HG03066 (cell line): ENCODE results near the gene TPPP.
"Not testable (repeated sequence)": the region's sequence is repeated elsewhere in the genome, so short reads cannot be mapped to it uniquely, and the experiment has no call there.

Experiments used
- ATAC-seq: cut with Tn5 transposase; IDR thresholded peaks from one replicate; pipeline ENCODE4 v1.9.1; 2021; ENCODE audit warnings: low read depth; ENCODE audit not compliant: unreplicated experiment

The TPPP gene

GRCh38 chr5:693271-694041 lies at the start of gene TPPP:
TSS of gene TPPP (minus strand) at chr5:693352. CDS start at chr5:678060, 15,292 bp downstream.
- peak; percentile 71 for ATAC-seq

- ATAC-seq: not testable (repeated sequence)
These were observed 49.1 kb upstream of the TPPP start for GRCh38 chr5:742276-742675.

- ATAC-seq: not testable (repeated sequence)
These were observed 41.0 kb upstream of the TPPP start for GRCh38 chr5:734145-734544.

GRCh38 chr5:732754-733454 lies 39.8 kb upstream of the TPPP start:
- ATAC-seq: not testable (repeated sequence)

- not testable (repeated sequence) for ATAC-seq
These were observed 36.1 kb upstream of the TPPP start for GRCh38 chr5:729225-729624.

- not testable (repeated sequence) for ATAC-seq
These were observed 33.9 kb upstream of the TPPP start for GRCh38 chr5:727087-727486.

- ATAC-seq: not testable (repeated sequence)
These were observed 30.7 kb upstream of the TPPP start for GRCh38 chr5:723865-724264.

GRCh38 chr5:723309-723708 lies 30.2 kb upstream of the TPPP start:
- ATAC-seq: not testable (repeated sequence)

- not testable (repeated sequence) for ATAC-seq
These were observed 26.2 kb upstream of the TPPP start for GRCh38 chr5:719379-719778.

- no peak for ATAC-seq
These were observed 24.0 kb upstream of the TPPP start for GRCh38 chr5:717143-717542.

- ATAC-seq: not testable (repeated sequence)
These were observed 23.6 kb upstream of the TPPP start for GRCh38 chr5:716740-717139.

GRCh38 chr5:715636-716035 lies 22.5 kb upstream of the TPPP start:
- not testable (repeated sequence) for ATAC-seq

- ATAC-seq: not testable (repeated sequence)
These were observed 21.3 kb upstream of the TPPP start for GRCh38 chr5:714215-715118.

- not testable (repeated sequence) for ATAC-seq
These were observed 20.5 kb upstream of the TPPP start for GRCh38 chr5:713686-714085.

- not testable (repeated sequence) for ATAC-seq
These were observed 15.8 kb upstream of the TPPP start for GRCh38 chr5:708848-709517.

GRCh38 chr5:708374-708773 lies 15.2 kb upstream of the TPPP start:
- ATAC-seq: not testable (repeated sequence)

GRCh38 chr5:706127-706526 lies 13.0 kb upstream of the TPPP start:
- not testable (repeated sequence) for ATAC-seq

GRCh38 chr5:696753-697702 lies 3.9 kb upstream of the TPPP start:
- ATAC-seq: not testable (repeated sequence)

GRCh38 chr5:696191-696590 lies 3.0 kb upstream of the TPPP start:
- ATAC-seq: not testable (repeated sequence)
